Mesenchymal stem cell (in vitro differentiated cells and primary cell): Measurements from ENCODE around the gene UTS2R.

Experiments used
- DNase-seq: peaks from one replicate; pipeline ENCODE4 v3.0.0-alpha.2; 2013
- H2AFZ ChIP-seq: one replicate; pipeline ENCODE4 v1.6.1; 2013; ENCODE audit warnings: low read depth, mild to moderate bottlenecking, control low read depth, inconsistent platforms, low read length, moderate library complexity
- H2AK5ac ChIP-seq: 2 replicates; pipeline ENCODE4 v1.6.1; 2013; ENCODE audit warnings: low read length, moderate library complexity, mild to moderate bottlenecking, inconsistent platforms; ENCODE audit not compliant: severe bottlenecking
- H2BK120ac ChIP-seq: one replicate; pipeline ENCODE4 v1.6.1; 2013; ENCODE audit warnings: low read depth, mild to moderate bottlenecking, inconsistent platforms, low read length, moderate library complexity
- H2BK12ac ChIP-seq, 2 experiments: one replicate each; pipeline ENCODE4 v1.6.1; 2013; ENCODE audit warnings: inconsistent platforms in 2 of 2, low read length in 2 of 2, mild to moderate bottlenecking in 2 of 2, moderate library complexity in 2 of 2, control low read depth in 1 of 2
- H2BK15ac ChIP-seq: one replicate; pipeline ENCODE4 v1.6.1; 2013; ENCODE audit warnings: mild to moderate bottlenecking, low read depth, inconsistent platforms; ENCODE audit not compliant: poor library complexity, severe bottlenecking
- H2BK5ac ChIP-seq: 2 replicates; pipeline ENCODE4 v1.6.1; 2013; ENCODE audit warnings: low read depth, mild to moderate bottlenecking, low read length, control low read depth, inconsistent platforms; ENCODE audit not compliant: poor library complexity, severe bottlenecking
- H3K14ac ChIP-seq, 2 experiments: one replicate each; pipeline ENCODE4 v1.6.1; 2013; ENCODE audit warnings: inconsistent platforms in 2 of 2, low read length in 2 of 2, control low read depth in 1 of 2, mild to moderate bottlenecking in 1 of 2, moderate library complexity in 1 of 2
- H3K18ac ChIP-seq, 2 experiments: one replicate each; pipeline ENCODE4 v1.6.1; 2013; ENCODE audit warnings: inconsistent platforms in 2 of 2, low read length in 2 of 2, control low read depth in 1 of 2, low read depth in 1 of 2, mild to moderate bottlenecking in 1 of 2
- H3K23ac ChIP-seq, 2 experiments: one replicate each; pipeline ENCODE4 v1.6.1; 2013; ENCODE audit warnings: inconsistent platforms in 2 of 2, low read length in 2 of 2, mild to moderate bottlenecking in 2 of 2, moderate library complexity in 2 of 2, control low read depth in 1 of 2
- H3K27ac ChIP-seq: 2 replicates; pipeline ENCODE4 v1.5.1; 2013; ENCODE audit warnings: mild to moderate bottlenecking, moderate library complexity, low read length, control low read depth, inconsistent platforms; ENCODE audit not compliant: poor library complexity, severe bottlenecking
- H3K27me3 ChIP-seq, 2 experiments: 2 replicates each; pipeline versions ENCODE4 v1.6.1 to v1.7.0; 2013; ENCODE audit warnings: low read length in 2 of 2, mild to moderate bottlenecking in 2 of 2, moderate library complexity in 2 of 2, control low read depth in 1 of 2, inconsistent platforms in 1 of 2; ENCODE audit not compliant: control insufficient read depth in 1 of 2, insufficient read depth in 1 of 2
- H3K36me3 ChIP-seq, 2 experiments: 2 replicates each; pipeline versions ENCODE4 v1.6.1 to v1.7.0; 2013; ENCODE audit warnings: low read length in 2 of 2, control low read depth in 1 of 2, inconsistent platforms in 1 of 2, low read depth in 1 of 2, mild to moderate bottlenecking in 1 of 2; ENCODE audit not compliant: insufficient read depth in 2 of 2, control insufficient read depth in 1 of 2
- H3K4ac ChIP-seq, 2 experiments: one replicate each; pipeline ENCODE4 v1.6.1; 2013; ENCODE audit warnings: inconsistent platforms in 2 of 2, low read length in 2 of 2, mild to moderate bottlenecking in 2 of 2, moderate library complexity in 2 of 2, control low read depth in 1 of 2, low read depth in 1 of 2
- H3K4me1 ChIP-seq: 2 replicates; pipeline ENCODE4 v1.6.1; 2013; ENCODE audit warnings: low read depth, low read length, control low read depth; ENCODE audit not compliant: control insufficient read depth, insufficient read depth
- H3K4me2 ChIP-seq: 2 replicates; pipeline ENCODE4 v1.6.1; 2013; ENCODE audit warnings: low read length, mild to moderate bottlenecking, inconsistent platforms; ENCODE audit not compliant: poor library complexity, severe bottlenecking
- H3K4me3 ChIP-seq, 2 experiments: 2 replicates each; pipeline versions ENCODE4 v1.5.1 to v1.7.0; 2013; ENCODE audit warnings: low read length in 2 of 2, mild to moderate bottlenecking in 2 of 2, control low read depth in 1 of 2, low read depth in 1 of 2; ENCODE audit not compliant: insufficient read depth in 1 of 2
- H3K79me1 ChIP-seq: replicated peaks from 2 replicates; pipeline ENCODE4 v1.6.1; 2013; ENCODE audit warnings: mild to moderate bottlenecking, control low read depth, low read length, inconsistent platforms; ENCODE audit not compliant: poor library complexity, severe bottlenecking
- H3K9ac ChIP-seq: 2 replicates; pipeline ENCODE4 v1.7.0; 2013; ENCODE audit warnings: mild to moderate bottlenecking, low read length, moderate library complexity
- H3K9me3 ChIP-seq: 2 replicates; pipeline ENCODE4 v1.7.0; 2013; ENCODE audit warnings: mild to moderate bottlenecking, low read length; ENCODE audit not compliant: control insufficient read depth
- H4K8ac ChIP-seq: one replicate; pipeline ENCODE4 v1.6.1; 2013; ENCODE audit warnings: inconsistent platforms, mild to moderate bottlenecking, low read length, moderate library complexity
- H4K91ac ChIP-seq: one replicate; pipeline ENCODE4 v1.6.1; 2013; ENCODE audit warnings: mild to moderate bottlenecking, low read length, inconsistent platforms
- WGBS: methylation state at CpG from one replicate; pipeline ENCODE4 v1.1.7; 2013; ENCODE audit warnings: mixed read lengths; 5-methylcytosine and 5-hydroxymethylcytosine counted together

UTS2R gene

GRCh38 chr17:82416264-82416663 lies 44.7 kb downstream of the UTS2R start:
- Histone ChIP-seq H3K4me2 (no peak overlapping the region), H2BK15ac (no peak overlapping the region), H2AK5ac (no peak overlapping the region), H3K36me3 (peaks cover 14 to 24% of the 10 kb centered on the region in 2 experiments), H3K9ac (no peak overlapping the region), H4K91ac (no peak overlapping the region), H2AFZ (no peak overlapping the region), H4K8ac (no peak overlapping the region), H3K79me1 (peaks cover 28% of the 10 kb centered on the region), H3K27me3 (no peaks in the 10 kb centered on the region), H3K18ac (no peak overlapping the region), H2BK12ac (no peak overlapping the region), H2BK5ac (no peak overlapping the region), H3K4me3 (no peak overlapping the region), H3K23ac (no peak overlapping the region), H3K27ac (no peak overlapping the region), H3K14ac (no peak overlapping the region), H3K4ac (no peak overlapping the region), H2BK120ac (no peak overlapping the region), H3K4me1 (peaks cover 21% of the 10 kb centered on the region), H3K9me3 (no peaks in the 10 kb centered on the region)
- WGBS: 93% methylated on average over 3 of the region's 4 CpGs
- no peak for DNase-seq

- no peak overlapping the region for H2BK120ac ChIP-seq
Measured at GRCh38 chr17:82416771-82417170, 45.2 kb downstream of the UTS2R start.

GRCh38 chr17:82418001-82418986 lies 46.7 kb downstream of the UTS2R start, which contains the start of the genes HEXD and OGFOD3:
HEXD (plus strand) TSS chr17:82418347; CDS start chr17:82419800, 1,453 bp downstream.
OGFOD3 (minus strand) TSS chr17:82418586; CDS start chr17:82418485, 101 bp downstream.
- Histone ChIP-seq H2AFZ (peak within 1 kb of the TSS; percentile 97), H3K36me3 (peaks cover 17 to 20% of the 10 kb centered on the region in 2 experiments), H3K4me2 (peak within 1 kb of the TSS; percentile 88), H3K79me1 (peaks cover 20% of the 10 kb centered on the region), H3K23ac (peak within 1 kb of the TSS in 1 of 2 experiments; percentile 29), H3K9ac (peak within 1 kb of the TSS; percentile 83), H3K4me3 (peak within 1 kb of the TSS; percentile 92 to 97), H2BK12ac (peak within 1 kb of the TSS in 1 of 2 experiments; percentile 80), H3K14ac (peak within 1 kb of the TSS in 1 of 2 experiments; percentile 87), H3K9me3 (peaks cover 4% of the 10 kb centered on the region), H3K4me1 (peaks cover 10% of the 10 kb centered on the region), H3K18ac (peak within 1 kb of the TSS; percentile 87 to 100), H4K8ac (peak within 1 kb of the TSS; percentile 90), H4K91ac (peak within 1 kb of the TSS; percentile 92), H3K27ac (peak within 1 kb of the TSS; percentile 41), H2BK5ac (peak within 1 kb of the TSS; percentile 87), H3K27me3 (no peaks in the 10 kb centered on the region), H3K4ac (peak within 1 kb of the TSS in 1 of 2 experiments; percentile 92), H2BK120ac (peak within 1 kb of the TSS; percentile 54), H2AK5ac (no peak within 1 kb of the TSS), H2BK15ac (peak within 1 kb of the TSS; percentile 95)
- DNase-seq: peak; percentile 81
- WGBS: 4% methylated on average over 76 of the region's 108 CpGs

More at GRCh38 chr17:82416771-82417170, 45.2 kb downstream of the UTS2R start:
- Histone ChIP-seq H3K9ac (no peak overlapping the region), H3K18ac (no peak overlapping the region), H3K4me2 (no peak overlapping the region), H3K36me3 (peaks cover 19 to 27% of the 10 kb centered on the region in 2 experiments), H3K4ac (no peak overlapping the region), H2BK12ac (no peak overlapping the region), H4K8ac (no peak overlapping the region), H2BK15ac (no peak overlapping the region), H3K27ac (no peak overlapping the region), H2AFZ (no peak overlapping the region), H3K23ac (no peak overlapping the region), H4K91ac (no peak overlapping the region), H3K27me3 (no peaks in the 10 kb centered on the region), H2AK5ac (no peak overlapping the region), H3K4me3 (no peak overlapping the region), H2BK5ac (no peak overlapping the region), H3K4me1 (peaks cover 21% of the 10 kb centered on the region), H3K9me3 (no peaks in the 10 kb centered on the region), H3K79me1 (peaks cover 23% of the 10 kb centered on the region), H3K14ac (no peak overlapping the region)
- 87% methylated on average over 3 of the region's 6 CpGs for WGBS
- peak; percentile 5 for DNase-seq

GRCh38 chr17:82419540-82419939 lies 48.0 kb downstream of the UTS2R start:
- peak; percentile 48 for DNase-seq
- Histone ChIP-seq H3K4ac (no peak overlapping the region), H3K27ac (no peak overlapping the region), H3K14ac (no peak overlapping the region), H3K9ac (peak overlapping the region; percentile 83), H3K9me3 (peaks cover 4% of the 10 kb centered on the region), H3K79me1 (peaks cover 16% of the 10 kb centered on the region), H2AK5ac (no peak overlapping the region), H3K27me3 (no peaks in the 10 kb centered on the region), H3K36me3 (peaks cover 16 to 17% of the 10 kb centered on the region in 2 experiments), H3K23ac (no peak overlapping the region), H3K4me1 (peaks cover 10% of the 10 kb centered on the region), H2BK12ac (no peak overlapping the region), H4K91ac (no peak overlapping the region), H3K4me3 (peak overlapping the region in 1 of 2 experiments; percentile 92), H3K4me2 (peak overlapping the region; percentile 31), H3K18ac (no peak overlapping the region), H2AFZ (no peak overlapping the region), H2BK15ac (no peak overlapping the region), H2BK120ac (no peak overlapping the region), H2BK5ac (no peak overlapping the region), H4K8ac (no peak overlapping the region)
- 97% methylated on average over 2 of the region's 2 CpGs for WGBS
